ENCODE measurements around the gene POLR3A. TPM values are rescaled to one million over a fixed set of nuclear protein-coding genes. Genes with fewer than 3 reads are reported as not detected.

The POLR3A gene
- total RNA-seq, 2 experiments from 2014 or later: 16.3 to 21.5 TPM

- Histone ChIP-seq H3K27ac (ENCODE audit: low read depth, low read length, poor library complexity, severe bottlenecking) (no peak overlapping the region), H3K9me2 (ENCODE audit: insufficient read depth, low read length) (no peaks in the 10 kb centered on the region), H4K20me1 (ENCODE audit: insufficient read depth, low read length) (no peaks in the 10 kb centered on the region), H3K36me3 (ENCODE audit: insufficient read depth, low read length) (no peaks in the 10 kb centered on the region), H3K4me1 (ENCODE audit: insufficient read depth, low read length, poor library complexity, severe bottlenecking) (no peaks in the 10 kb centered on the region), H3K4me3 (ENCODE audit: low read depth, low read length, poor library complexity, severe bottlenecking) (no peak overlapping the region), H3K79me2 (ENCODE audit: insufficient read depth, low read depth, low read length) (no peaks in the 10 kb centered on the region), H2AFZ (ENCODE audit: low read length) (no peak overlapping the region), H3K9me3 (ENCODE audit: low read length) (peaks cover 4% of the 10 kb centered on the region; the same call in 1 of the 2 replicates), H3K4me2 (ENCODE audit: low read length) (no peak overlapping the region)
- DNase-seq (ENCODE audit: low spot score): no peak
- ChIA-PET POLR2A (no interaction called here), CTCF (ENCODE audit: unreplicated experiment) (no interaction called here)
- no TSS peak for BruUV-seq (replicated peaks)
- TF ChIP-seq, protein P1, sequence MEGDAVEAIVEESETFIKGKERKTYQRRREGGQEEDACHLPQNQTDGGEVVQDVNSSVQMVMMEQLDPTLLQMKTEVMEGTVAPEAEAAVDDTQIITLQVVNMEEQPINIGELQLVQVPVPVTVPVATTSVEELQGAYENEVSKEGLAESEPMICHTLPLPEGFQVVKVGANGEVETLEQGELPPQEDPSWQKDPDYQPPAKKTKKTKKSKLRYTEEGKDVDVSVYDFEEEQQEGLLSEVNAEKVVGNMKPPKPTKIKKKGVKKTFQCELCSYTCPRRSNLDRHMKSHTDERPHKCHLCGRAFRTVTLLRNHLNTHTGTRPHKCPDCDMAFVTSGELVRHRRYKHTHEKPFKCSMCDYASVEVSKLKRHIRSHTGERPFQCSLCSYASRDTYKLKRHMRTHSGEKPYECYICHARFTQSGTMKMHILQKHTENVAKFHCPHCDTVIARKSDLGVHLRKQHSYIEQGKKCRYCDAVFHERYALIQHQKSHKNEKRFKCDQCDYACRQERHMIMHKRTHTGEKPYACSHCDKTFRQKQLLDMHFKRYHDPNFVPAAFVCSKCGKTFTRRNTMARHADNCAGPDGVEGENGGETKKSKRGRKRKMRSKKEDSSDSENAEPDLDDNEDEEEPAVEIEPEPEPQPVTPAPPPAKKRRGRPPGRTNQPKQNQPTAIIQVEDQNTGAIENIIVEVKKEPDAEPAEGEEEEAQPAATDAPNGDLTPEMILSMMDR (conservative IDR thresholded peaks at IDR 0.05; ENCODE audit: low read length): no peak
- no peak for TF ChIP-seq EZH2phosphoT487 (IDR thresholded peaks at IDR 0.05; ENCODE audit: borderline replicate concordance, low read depth, low read length)
- intact Hi-C loops (cut with micrococcal nuclease; ENCODE audit: unreplicated experiment): no loop called here
These were observed 74.2 kb downstream of the POLR3A start for GRCh38 chr10:77955136-77955535.

DNA sequence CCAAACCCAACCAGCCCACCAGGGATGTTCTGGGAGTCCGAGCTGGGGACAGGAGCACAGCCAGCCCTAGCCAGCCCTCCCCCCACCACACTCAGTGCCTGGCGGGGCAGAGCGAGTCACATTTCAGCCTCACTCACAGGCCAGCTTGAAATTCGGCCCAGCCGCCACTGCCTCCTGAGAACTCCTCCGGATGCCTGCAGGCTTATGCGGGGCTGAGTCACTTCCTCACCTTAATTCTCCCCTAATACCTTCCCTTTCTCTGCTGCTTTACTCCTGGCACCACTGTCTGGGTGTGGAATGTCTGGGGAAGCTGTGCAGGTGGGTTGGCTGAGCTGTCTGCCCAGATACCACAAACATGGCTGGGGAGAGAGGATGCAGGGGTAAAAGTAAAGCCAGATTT is 80.1 kb downstream of the POLR3A start:
- Histone ChIP-seq H3K4me2 (ENCODE audit: low read length) (no peak overlapping the region), H3K4me3 (ENCODE audit: low read depth, low read length, poor library complexity, severe bottlenecking) (no peak overlapping the region), H3K36me3 (ENCODE audit: insufficient read depth, low read length) (no peaks in the 10 kb centered on the region), H3K79me2 (ENCODE audit: insufficient read depth, low read depth, low read length) (no peaks in the 10 kb centered on the region), H3K9me3 (ENCODE audit: low read length) (peaks cover 4% of the 10 kb centered on the region; the same call in 1 of the 2 replicates), H3K9me2 (ENCODE audit: insufficient read depth, low read length) (no peaks in the 10 kb centered on the region), H4K20me1 (ENCODE audit: insufficient read depth, low read length) (no peaks in the 10 kb centered on the region), H2AFZ (ENCODE audit: low read length) (no peak overlapping the region), H3K27ac (ENCODE audit: low read depth, low read length, poor library complexity, severe bottlenecking) (no peak overlapping the region), H3K4me1 (ENCODE audit: insufficient read depth, low read length, poor library complexity, severe bottlenecking) (no peaks in the 10 kb centered on the region)
- BruUV-seq (replicated peaks): no TSS peak
- DNase-seq (ENCODE audit: low spot score): no peak
- ChIA-PET CTCF (ENCODE audit: unreplicated experiment) (no interaction called here), POLR2A (no interaction called here)
- no peak for TF ChIP-seq EZH2phosphoT487 (IDR thresholded peaks at IDR 0.05; ENCODE audit: borderline replicate concordance, low read depth, low read length)
- TF ChIP-seq, protein P1 (conservative IDR thresholded peaks at IDR 0.05; ENCODE audit: low read length): no peak
- intact Hi-C loops (cut with micrococcal nuclease; ENCODE audit: unreplicated experiment): no loop called here

GRCh38 chr10:77946084-77946483 is 83.2 kb downstream of the POLR3A start:
- ChIA-PET POLR2A (no interaction called here), CTCF (ENCODE audit: unreplicated experiment) (no interaction called here)
- TF ChIP-seq EZH2phosphoT487 (IDR thresholded peaks at IDR 0.05; ENCODE audit: borderline replicate concordance, low read depth, low read length): no peak
- TF ChIP-seq, protein P1 (conservative IDR thresholded peaks at IDR 0.05; ENCODE audit: low read length): no peak
- H3K9me3 ChIP-seq (ENCODE audit: low read length): no peaks in the 10 kb centered on the region
- no peak overlapping the region for H3K4me3 ChIP-seq (ENCODE audit: low read depth, low read length, poor library complexity, severe bottlenecking)
- H3K4me1 ChIP-seq (ENCODE audit: insufficient read depth, low read length, poor library complexity, severe bottlenecking): no peaks in the 10 kb centered on the region
- H4K20me1 ChIP-seq (ENCODE audit: insufficient read depth, low read length): no peaks in the 10 kb centered on the region
- no peak for DNase-seq (ENCODE audit: low spot score)
- no peaks in the 10 kb centered on the region for H3K79me2 ChIP-seq (ENCODE audit: insufficient read depth, low read depth, low read length)
- H2AFZ ChIP-seq (ENCODE audit: low read length): no peak overlapping the region
- no peak overlapping the region for H3K4me2 ChIP-seq (ENCODE audit: low read length)
- H3K27ac ChIP-seq (ENCODE audit: low read depth, low read length, poor library complexity, severe bottlenecking): no peak overlapping the region
- no TSS peak for BruUV-seq (replicated peaks)
- intact Hi-C loops (cut with micrococcal nuclease; ENCODE audit: unreplicated experiment): no loop called here
- H3K9me2 ChIP-seq (ENCODE audit: insufficient read depth, low read length): no peaks in the 10 kb centered on the region
- H3K36me3 ChIP-seq (ENCODE audit: insufficient read depth, low read length): no peaks in the 10 kb centered on the region

Measured in OCI-LY7 (cell line).